Type B pancreatic cell (in vitro differentiated cells): ENCODE measurements around the gene MLN. TPM values are rescaled to one million over a fixed set of nuclear protein-coding genes. Genes with fewer than 3 reads are reported as not detected.

Source experiments
- DNase-seq: peaks from one replicate; pipeline ENCODE4 v3.0.0; 2021; ENCODE audit warnings: mixed read lengths; ENCODE audit not compliant: unreplicated experiment; ENCODE audit errors: extremely low spot score
- H3K27ac Mint-ChIP-seq: 2 replicates; pipeline ENCODE4 v1.8.0; 2021; ENCODE audit warnings: mild to moderate bottlenecking, mixed read lengths
- H3K27me3 Mint-ChIP-seq: 2 replicates; pipeline ENCODE4 v1.8.0; 2021; ENCODE audit warnings: mixed read lengths
- H3K36me3 Mint-ChIP-seq: 2 replicates; pipeline ENCODE4 v1.8.0; 2021; ENCODE audit warnings: mixed read lengths
- H3K4me1 Mint-ChIP-seq: one replicate; pipeline ENCODE4 v1.8.0; 2021; ENCODE audit warnings: mixed read lengths; ENCODE audit not compliant: unreplicated experiment
- H3K4me3 Mint-ChIP-seq: 2 replicates; pipeline ENCODE4 v1.8.0; 2021; ENCODE audit warnings: mild to moderate bottlenecking, mixed read lengths
- H3K9me3 Mint-ChIP-seq: 2 replicates; pipeline ENCODE4 v1.8.0; 2021; ENCODE audit warnings: mixed read lengths
- CTCF ChIP-seq: fragments of 200-600 bp; sonication (generic); conservative IDR thresholded peaks from 2 replicates; pipeline ENCODE4 v1.5.0; 2021; ENCODE audit warnings: antibody characterized with exemption, mild to moderate bottlenecking
- total RNA-seq: library from RNA; stranded (reverse); gene quantifications from 2 replicates; pipeline ENCODE4 v1.2.1, GENCODE V29; 2021; ENCODE audit warnings: low replicate concordance

MLN gene
- total RNA-seq, 1 donor from 2014 or later: 0.65 TPM

- peaks cover 20% of the 10 kb centered on the region for H3K4me1 Mint-ChIP-seq
- H3K9me3 Mint-ChIP-seq: no peaks in the 10 kb centered on the region
- no peak overlapping the region for H3K27ac Mint-ChIP-seq
- no peak overlapping the region for H3K4me3 Mint-ChIP-seq
- DNase-seq: no peak
- TF ChIP-seq CTCF: no peak
- no peaks in the 10 kb centered on the region for H3K36me3 Mint-ChIP-seq
- peaks cover 35% of the 10 kb centered on the region for H3K27me3 Mint-ChIP-seq
Measured at GRCh38 chr6:33828452-33828763, 24.6 kb upstream of the MLN start.

GRCh38 chr6:33827546-33828451 is 24.0 kb upstream of the MLN start:
- H3K36me3 Mint-ChIP-seq: no peaks in the 10 kb centered on the region
- H3K27ac Mint-ChIP-seq: no peak overlapping the region
- peaks cover 20% of the 10 kb centered on the region for H3K4me1 Mint-ChIP-seq
- no peak for TF ChIP-seq CTCF
- H3K9me3 Mint-ChIP-seq: no peaks in the 10 kb centered on the region
- no peak overlapping the region for H3K4me3 Mint-ChIP-seq
- H3K27me3 Mint-ChIP-seq: peaks cover 38% of the 10 kb centered on the region
- no peak for DNase-seq

GRCh38 chr6:33826537-33826936 is 22.7 kb upstream of the MLN start:
- no peak for TF ChIP-seq CTCF
- no peaks in the 10 kb centered on the region for H3K9me3 Mint-ChIP-seq
- H3K4me3 Mint-ChIP-seq: no peak overlapping the region
- H3K27ac Mint-ChIP-seq: no peak overlapping the region
- peaks cover 20% of the 10 kb centered on the region for H3K4me1 Mint-ChIP-seq
- H3K36me3 Mint-ChIP-seq: no peaks in the 10 kb centered on the region
- peaks cover 42% of the 10 kb centered on the region for H3K27me3 Mint-ChIP-seq
- DNase-seq: no peak

GRCh38 chr6:33824461-33825154 is 20.8 kb upstream of the MLN start:
- no peak overlapping the region for H3K27ac Mint-ChIP-seq
- no peaks in the 10 kb centered on the region for H3K9me3 Mint-ChIP-seq
- peaks cover 15% of the 10 kb centered on the region for H3K4me1 Mint-ChIP-seq

GRCh38 chr6:33823806-33824205 is 20.0 kb upstream of the MLN start:
- Mint-ChIP-seq H3K27me3 (peaks cover 31% of the 10 kb centered on the region), H3K4me3 (no peak overlapping the region), H3K27ac (no peak overlapping the region), H3K4me1 (peaks cover 11% of the 10 kb centered on the region), H3K36me3 (no peaks in the 10 kb centered on the region), H3K9me3 (no peaks in the 10 kb centered on the region)
- no peak for DNase-seq
- no peak for TF ChIP-seq CTCF

More at GRCh38 chr6:33824461-33825154, 20.8 kb upstream of the MLN start:
- Mint-ChIP-seq H3K4me3 (no peak overlapping the region), H3K36me3 (no peaks in the 10 kb centered on the region), H3K27me3 (peaks cover 31% of the 10 kb centered on the region)
- TF ChIP-seq CTCF: no peak
- no peak for DNase-seq
